GM23248 (cell line): ENCODE measurements around the gene STXBP4.

Experiments used
- EZH2 ChIP-seq: fragments of 200-600 bp; sonication (generic); IDR thresholded peaks from 2 replicates; pipeline ENCODE4 v1.6.1; 2018; ENCODE audit warnings: antibody characterized with exemption, mild to moderate bottlenecking; ENCODE audit not compliant: insufficient read depth, poor library complexity, severe bottlenecking
- EZH2phosphoT487 ChIP-seq: fragments of 200-600 bp; sonication (generic); IDR thresholded peaks from 2 replicates; pipeline ENCODE4 v1.6.1; 2018; ENCODE audit warnings: antibody characterized with exemption, moderate library complexity, mild to moderate bottlenecking, low read depth; ENCODE audit not compliant: insufficient read depth

DNA sequence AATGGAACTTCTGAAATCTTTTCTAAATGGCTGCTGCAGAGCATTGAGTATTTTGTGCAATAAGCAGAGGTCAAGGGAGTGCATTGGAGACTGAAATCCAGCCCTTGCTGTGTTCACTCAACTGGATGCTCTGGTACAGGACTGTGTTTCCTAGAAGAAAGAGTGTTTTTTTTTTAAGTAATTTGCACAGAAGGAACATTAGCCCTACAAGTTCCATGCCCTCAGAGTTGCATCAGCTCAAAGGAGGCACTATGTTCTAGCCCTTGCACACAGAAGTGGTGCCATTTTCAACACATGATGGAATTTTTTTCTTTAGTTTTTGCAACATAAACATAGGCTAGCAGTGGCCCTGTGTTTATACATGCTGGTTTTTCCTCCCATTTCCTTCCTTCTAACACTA, 152.1 kb downstream of the STXBP4 start:
- TF ChIP-seq EZH2phosphoT487 = no peak
- TF ChIP-seq EZH2 = no peak
